ENCODE measurements around the gene SH3PXD2B.

The SH3PXD2B gene

DNA sequence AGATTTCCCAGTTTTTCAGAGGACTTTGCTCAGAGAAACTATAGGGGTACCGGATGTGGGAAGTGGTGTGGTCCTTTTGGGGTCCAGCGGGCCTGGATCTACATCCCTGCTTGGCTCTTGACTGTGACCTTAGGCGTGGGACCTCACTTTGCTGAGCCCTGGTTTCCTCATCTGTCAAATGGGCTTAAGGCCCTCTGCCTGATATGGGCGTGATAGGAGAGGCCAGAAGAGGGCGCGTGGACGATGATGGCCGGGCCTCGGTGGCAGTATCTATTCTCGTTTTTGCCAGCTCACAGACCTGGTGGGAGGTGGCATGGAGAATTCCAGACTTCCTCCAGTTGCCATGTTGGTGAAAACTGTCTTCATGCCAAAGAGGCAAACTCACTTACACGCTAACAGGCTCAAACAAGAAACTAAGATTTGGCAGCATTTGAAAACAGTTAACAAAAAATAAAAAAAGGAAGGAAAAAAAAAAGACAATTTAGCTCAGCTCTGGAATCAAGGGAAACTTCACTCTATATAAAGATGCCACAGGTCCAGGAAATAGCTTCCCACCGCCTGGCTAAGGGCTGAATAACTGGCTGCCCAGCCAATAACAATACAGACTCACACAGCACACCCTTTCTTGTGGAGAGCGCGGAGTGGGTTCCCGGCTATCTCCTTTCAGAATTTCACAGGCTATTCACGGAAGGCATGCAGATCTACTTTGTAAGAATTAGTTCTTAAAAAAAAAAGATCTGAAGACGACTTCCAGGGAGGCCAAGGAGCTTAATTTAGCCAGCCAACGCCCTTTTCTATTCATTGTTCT lies 1.7 kb downstream of the SH3PXD2B start:
- no peak for DNase-seq

DNA sequence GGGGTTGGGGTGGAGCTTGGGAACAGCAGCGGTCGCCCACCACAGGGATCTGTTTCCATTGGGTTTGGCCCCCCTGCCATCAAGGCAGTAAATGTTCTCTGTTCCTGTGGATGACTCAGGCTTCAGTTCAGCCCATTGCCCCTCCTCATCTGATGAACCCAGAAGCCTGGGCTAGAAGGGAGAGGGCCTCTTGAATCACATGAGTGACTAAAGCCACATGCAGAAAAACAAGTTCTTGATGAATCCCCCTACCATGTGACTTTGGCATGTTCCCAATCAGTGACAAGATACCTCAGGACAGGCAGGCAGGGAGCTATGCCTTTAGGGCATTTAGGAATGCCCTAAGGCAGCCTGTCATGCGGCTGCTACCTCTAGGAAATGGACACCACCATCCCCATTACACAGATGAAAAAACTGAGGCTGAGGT lies 2.5 kb downstream of the SH3PXD2B start:
- no peak for DNase-seq

GRCh38 chr5:172450861-172451695 lies 3.2 kb downstream of the SH3PXD2B start:
- DNase-seq, result peak; percentile 15 to 20

DNA sequence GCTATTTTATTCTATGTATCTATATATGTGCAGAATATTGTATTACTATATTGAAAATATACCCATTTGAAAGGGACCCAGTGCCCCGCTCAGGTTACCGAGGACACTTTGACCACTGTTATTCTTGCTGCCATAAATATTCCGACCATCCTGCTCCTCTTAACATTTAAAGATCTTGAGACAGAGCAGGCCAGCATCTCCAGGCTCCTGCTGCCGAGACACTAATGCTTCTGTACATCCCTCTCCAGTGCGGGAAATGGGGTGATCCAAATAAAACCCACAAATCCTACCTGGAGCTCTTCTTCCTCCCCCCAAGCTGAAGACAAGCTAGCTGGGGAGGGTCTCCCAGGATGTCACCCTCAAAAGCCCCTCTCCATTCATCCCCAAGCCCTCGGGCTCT lies 3.9 kb downstream of the SH3PXD2B start:
- DNase-seq, result no peak

- no peak for DNase-seq
These were observed 5.3 kb downstream of the SH3PXD2B start for GRCh38 chr5:172448999-172449398.

DNA sequence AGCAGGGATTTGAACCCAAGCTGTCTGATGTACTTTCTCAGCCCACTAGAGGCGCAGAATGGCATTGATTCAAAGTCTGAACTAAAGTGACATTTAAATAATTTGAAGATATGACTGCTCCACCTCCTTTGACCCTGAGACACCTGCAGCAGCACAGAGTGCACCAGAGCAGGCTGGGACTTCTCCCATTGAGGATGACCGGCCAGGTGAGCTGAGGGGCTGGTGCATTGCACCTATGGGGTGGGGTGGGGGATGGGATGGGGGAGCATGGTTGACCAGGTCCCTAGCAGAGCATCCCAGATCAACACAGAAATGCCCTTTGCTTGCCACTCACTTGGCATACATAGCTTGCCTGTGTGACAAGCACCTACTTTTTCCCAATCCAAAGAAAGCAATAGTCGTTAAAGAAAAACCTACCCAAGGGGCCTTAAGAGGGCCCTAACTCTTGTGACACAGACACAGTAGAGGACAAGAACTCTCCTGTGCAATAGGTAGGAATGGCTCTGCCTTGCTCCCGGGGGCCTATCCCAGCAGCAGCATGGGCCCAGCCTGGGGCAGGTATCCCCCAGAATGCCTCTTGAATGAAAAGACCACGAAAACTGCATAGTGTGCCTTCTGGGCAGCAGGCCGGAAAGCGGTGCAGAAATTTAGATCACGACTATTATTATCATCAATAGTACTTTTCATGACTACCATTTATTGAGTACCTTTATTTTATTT lies 6.5 kb downstream of the SH3PXD2B start:
- DNase-seq, result no peak

- DNase-seq, result no peak
These were observed 7.8 kb downstream of the SH3PXD2B start for GRCh38 chr5:172446336-172447051.

DNA sequence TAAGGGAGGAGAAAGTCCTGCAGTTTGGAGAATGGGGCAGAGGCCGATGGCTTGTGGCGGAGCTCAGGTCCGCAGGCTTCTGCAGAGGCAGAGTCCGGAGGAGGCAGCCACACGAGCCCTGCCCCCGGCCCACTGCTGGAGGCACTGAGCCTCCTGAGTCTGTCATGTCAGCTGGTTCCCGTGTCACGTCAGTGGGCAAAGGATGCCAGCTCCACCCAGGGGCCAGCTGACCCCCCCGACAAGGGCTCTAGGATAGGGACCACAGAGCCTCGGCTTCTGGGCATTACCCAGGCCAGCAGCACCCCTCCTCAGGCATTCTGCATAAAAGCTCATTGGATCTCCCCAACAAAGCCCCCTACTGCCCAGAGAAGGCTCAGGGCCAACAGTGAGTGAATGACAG lies 8.5 kb downstream of the SH3PXD2B start:
- no peak for DNase-seq

- no peak for DNase-seq
These were observed 9.5 kb downstream of the SH3PXD2B start for GRCh38 chr5:172444626-172445365.

DNA sequence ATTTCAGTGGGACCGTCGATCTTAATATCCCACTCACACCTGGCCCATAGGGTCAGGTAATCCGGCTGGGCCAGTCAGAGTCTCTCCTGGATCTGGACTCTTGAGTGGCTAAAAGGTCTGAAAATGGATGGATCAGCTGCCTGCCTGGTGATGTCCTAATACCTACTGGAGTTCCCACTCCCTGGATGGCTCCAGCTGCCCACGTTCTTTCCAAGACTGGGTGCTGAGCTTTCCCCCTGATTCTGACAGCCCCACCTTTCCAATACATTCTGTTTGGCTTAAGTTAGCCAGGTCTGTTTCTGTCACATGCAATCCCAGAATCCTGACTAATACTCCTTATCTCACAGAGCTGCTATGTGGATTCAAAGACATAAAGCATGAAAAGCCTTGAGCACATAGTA lies 10.2 kb downstream of the SH3PXD2B start:
- no peak for DNase-seq

DNA sequence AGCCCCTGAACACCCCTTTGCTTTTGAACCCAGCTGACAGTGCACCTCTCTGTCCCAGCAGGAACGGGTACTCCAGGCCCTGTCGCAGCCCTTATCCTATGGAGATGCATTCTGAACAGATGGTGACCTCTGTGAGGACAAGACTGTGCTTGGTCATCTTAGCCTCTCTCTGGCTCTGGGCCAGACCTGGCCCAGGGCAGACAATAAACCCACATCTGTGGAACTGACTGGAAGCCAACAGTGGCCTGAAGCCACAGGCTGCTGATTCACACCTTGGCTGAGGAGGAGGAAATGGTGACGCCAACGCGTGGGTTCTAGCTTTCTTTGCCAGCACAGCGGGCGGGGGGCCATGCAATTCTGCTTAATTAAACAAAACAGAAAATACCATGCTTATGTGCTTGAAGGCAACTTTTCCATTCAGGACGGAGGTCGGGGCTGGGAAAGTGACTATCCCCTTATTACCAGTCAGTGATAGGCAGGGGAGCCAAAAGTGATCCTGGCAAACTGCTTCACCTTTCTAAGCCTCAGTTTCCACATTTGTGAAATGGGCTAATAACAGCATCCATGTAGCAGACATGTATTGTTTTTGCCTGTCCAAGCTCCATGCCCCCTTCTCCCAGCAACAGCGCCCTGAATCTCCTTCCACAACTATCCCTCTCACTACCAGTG lies 10.8 kb downstream of the SH3PXD2B start:
- DNase-seq, result peak in 1 of 2 experiments; percentile 13

DNA sequence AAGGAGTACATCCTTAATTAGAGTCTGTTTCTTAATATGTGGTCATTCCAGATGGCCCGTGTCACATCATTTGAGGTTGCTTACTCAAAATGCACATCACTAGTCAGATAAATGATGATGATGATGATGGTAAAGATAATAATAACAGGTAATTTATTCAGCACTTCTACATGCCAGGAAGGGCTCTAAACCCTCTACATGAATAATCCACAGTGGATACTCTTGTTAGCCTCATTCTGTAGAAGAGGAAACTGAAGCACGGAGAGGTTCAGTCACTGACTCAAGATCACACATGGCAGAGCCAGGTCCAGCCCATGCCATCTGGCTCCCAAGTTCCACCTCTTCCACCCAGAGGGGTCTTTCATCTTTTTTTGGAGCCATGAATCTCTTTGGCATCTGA lies 11.7 kb downstream of the SH3PXD2B start:
- no peak for DNase-seq

DNA sequence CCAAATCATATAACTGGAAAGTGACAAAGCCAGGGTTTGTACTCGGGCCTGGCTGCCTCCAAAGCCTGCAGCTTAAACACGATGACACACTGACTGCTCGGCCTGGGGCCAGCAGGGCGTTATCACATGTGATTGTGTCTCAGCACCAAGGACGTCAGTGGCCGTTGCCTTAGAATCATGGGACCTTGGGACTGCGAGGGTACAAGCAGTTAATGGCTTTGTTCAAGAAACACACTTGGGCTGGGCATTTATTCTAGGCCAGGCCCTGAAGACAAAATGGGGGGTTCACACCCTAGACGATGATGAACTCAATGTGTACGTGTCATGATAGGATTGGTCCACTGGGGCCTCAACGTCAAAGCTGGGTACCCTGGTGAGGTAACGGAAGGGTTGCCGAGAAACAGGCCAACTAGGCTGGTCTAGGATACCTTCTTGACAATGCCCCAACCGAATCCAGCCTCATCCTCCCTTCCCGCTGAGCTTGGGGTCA lies 13.0 kb downstream of the SH3PXD2B start:
- no peak for DNase-seq

DNA sequence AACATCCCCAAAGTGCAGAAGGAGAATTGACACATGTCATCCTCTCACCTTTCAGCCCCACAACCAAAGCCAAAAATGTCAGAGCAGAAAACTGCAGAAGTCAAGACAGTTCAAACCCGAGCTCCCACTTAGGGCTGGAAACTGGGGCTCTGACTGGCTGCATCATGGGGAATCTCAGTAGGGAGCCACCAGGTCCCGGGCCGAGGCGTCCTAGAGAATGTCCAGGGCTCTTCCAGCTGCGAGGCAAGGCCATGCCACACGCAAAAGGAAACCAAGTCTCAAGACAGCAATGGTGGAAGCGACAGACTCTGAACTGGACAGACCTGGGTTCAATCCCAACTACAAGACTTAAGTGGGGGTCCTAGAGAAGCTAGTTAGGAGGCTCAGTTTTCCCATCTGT lies 13.8 kb downstream of the SH3PXD2B start:
- DNase-seq, result no peak

GRCh38 chr5:172439785-172440477 lies 14.4 kb downstream of the SH3PXD2B start:
- DNase-seq, result no peak

DNA sequence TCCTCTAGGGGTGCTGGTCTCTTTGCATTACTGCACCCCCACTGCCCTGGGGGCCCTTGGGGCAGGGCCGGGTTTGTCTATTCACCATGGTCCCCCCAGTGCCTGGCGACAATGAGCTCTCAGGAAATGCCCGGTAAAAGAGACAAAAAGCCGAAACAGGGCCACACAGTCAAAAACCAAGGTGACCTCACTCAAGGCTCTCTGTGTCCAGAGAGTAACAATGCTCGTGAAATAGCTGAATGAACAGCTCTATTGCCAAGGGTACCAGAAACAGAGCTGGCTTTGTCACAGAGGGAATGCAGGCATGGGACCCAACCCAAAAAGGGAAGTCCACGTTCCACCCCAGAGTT lies 16.0 kb downstream of the SH3PXD2B start:
- DNase-seq, result no peak

DNA sequence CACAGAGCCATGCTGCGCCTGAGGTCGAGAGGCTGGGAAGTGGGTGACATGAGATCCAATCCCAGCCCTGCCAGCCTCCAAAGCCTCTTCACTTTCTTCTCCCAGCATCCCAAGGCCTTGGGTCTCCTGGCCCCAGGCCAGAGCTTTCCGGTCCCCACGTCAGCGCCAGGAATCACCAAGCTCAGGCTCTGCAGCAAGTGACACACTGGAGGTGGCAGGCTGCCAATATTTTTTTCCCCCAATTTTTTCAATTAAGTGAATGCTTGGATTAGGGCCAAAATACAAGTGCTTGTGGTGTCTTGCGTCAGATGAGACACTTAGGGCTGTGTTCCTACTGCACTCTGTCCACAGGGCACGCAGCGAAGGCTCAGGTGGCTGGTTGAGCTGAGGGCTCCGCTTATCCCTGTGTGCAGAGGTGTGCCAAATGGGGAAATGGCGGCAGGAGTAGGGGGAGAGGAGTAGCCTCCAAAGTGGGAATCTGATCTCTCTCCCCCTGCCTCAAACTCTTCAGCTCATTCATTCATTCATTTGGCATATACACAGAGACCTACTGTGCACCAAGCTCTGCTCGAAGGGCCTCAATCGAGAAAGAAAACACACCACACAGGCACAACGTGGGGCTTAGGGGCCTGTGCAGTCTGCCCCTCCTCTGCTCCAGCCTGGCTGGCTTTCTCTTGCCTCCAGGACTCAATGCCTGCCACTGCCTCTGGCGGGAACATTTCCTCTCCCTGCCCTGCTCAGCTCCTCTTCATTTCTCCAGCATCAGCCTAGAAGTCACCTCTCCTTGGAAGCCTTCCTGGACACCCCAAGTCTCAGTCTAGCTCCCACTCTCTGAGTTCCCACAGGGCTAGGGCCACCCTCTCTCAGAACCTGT lies 16.6 kb downstream of the SH3PXD2B start:
- peak; percentile 64 to 85 for DNase-seq

DNA sequence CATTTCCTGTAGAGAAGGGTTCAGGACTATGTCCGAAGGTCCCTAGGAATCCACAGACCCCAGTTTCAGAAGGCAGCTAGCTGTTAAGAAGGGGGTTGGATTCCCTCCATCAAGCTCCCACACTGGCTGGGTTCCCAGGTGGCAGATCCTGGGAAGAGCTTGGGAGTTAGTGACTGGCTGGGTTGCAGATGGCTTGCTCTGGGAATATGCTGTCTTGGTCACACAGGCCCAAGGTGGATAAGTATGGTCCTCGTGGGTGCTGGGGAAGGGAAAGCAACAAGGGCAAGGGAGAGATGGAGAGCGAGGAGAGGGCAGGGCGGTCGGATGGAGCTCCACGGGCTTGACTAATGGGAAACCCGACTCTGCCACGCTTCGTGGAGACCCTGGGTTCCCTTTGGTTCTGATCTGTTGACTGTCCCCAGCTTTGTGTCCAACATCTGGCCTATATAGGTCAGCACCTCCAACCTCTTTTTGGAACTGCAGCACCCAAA lies 17.4 kb downstream of the SH3PXD2B start:
- DNase-seq, result no peak

DNA sequence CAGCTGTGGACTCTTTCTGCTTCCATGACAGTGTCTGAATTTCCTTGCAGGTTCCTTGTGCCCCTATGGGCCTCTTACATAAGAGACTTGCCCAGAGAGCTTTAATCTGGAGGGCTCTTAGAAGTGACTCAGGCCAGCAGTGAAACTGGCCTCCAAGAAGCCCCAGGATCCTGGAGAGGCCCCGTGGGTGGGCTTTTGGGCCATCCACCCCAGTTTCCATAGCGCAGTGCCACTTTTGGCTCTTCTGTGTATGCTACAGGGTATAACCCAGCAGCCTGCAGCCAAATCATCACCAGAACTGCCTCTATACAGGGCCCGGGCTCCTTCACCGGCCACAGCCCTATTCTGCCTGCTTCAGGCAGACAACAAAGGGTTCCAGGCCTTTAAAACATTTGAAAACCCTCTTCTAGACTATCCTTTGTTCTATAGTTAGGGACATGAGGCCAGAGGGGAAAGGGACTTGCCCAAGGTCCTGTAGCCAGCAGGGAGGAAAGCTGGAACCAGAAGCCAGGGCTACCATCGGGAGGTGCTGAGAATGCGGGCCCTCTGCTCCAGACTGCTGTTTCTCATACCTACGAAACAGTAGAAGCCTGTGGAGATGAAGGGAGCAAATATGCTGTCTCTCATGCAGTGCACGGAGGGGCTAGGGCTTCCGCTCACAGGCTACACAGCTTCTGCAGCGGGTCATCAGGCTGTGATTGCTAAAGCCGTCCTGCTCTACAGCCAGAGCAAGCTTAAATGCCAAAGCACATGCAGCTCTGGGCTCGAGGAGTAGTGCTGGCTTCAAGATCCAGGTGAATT lies 18.0 kb downstream of the SH3PXD2B start:
- DNase-seq, result no peak

Measured in NCI-H2081 (cell line).